Umbilical cord (tissue), 2 donors: ENCODE measurements around the gene ZDHHC22. TPM values are rescaled to one million over a fixed set of nuclear protein-coding genes. Genes with fewer than 3 reads are reported as not detected.

Experiments used
- DNase-seq: peaks from one replicate; pipeline ENCODE4 v3.0.0-alpha.2; 2015; ENCODE audit warnings: low spot score
- total RNA-seq: library from RNA; depleted of rRNA; stranded (reverse); fragments of >200 nt; gene quantifications from one replicate; pipeline ENCODE4 v1.2.3, GENCODE V29; 2014; ENCODE audit warnings: low replicate concordance; ENCODE audit not compliant: insufficient read depth

ZDHHC22 gene
- total RNA-seq, 1 donor from 2014 or later = 0.24 TPM

DNA sequence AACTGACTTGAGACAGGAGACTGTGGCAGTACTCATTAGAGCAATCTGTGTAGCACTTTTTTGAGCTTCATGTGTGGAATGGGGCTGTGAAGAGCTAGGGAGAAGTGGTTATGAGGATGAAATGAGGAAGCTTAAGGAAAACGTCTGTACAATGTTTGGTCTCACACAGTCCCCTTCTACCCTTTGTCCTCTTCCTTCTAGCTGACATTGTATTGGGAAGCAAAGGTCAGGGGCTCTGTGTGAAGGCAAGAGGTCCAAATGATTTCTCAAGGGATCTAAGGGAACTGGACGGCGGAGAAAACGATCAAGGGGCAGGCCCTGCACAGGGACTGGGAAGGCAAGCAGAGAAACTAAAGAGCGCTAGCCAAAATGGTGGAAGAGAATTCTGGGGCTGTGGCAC is 56.6 kb downstream of the ZDHHC22 start:
- DNase-seq = no peak

DNA sequence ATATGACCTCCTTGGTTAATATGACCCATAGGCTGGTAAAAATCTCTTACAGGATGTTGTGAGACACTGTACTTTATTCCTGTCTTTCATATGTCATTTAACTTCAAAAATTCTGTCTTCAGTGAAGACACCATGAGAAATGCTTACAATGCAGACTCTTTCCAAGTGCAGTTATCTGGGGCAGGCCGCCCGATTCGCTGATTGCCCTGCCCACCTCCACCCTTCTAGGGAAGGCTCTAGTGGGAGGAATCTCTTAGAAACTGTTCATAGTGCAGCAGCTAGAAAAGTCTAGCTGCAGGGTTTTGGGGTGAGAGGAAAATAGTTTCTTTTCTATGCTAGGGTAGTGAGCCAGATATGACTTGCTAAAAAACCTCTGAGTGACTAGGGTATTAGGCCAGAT is 58.5 kb downstream of the ZDHHC22 start:
- peak; percentile 54 for DNase-seq

DNA sequence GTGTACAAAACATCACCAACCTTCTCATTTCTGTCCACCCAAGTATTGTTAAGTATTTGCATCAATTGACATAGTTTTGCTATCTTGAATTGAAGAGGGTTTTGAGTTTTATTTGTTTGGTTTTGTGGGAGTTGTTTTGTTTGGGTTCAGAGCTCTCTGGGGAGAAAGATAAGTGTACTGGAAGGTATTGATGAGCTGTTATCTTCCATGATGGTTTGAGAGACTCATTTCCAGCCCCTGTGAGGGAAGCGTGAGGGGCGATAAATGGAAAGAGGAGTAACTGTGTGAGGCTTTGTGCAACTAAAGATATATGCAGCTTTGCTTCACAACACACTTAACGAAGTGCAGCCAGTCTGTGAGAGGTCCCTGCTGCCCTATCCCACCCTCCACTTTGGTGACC is 59.2 kb downstream of the ZDHHC22 start:
- no peak for DNase-seq

Other genes starting within 250 kb of the ZDHHC22 start
- gene IRF2BPL, start 113.1 kb downstream of the ZDHHC22 start, total RNA-seq = 40.0 TPM
- gene CIPC, start 43.5 kb downstream of the ZDHHC22 start, total RNA-seq = 17.6 TPM
- 3.4 TPM for gene TMEM63C, start 40.0 kb upstream of the ZDHHC22 start, total RNA-seq
- not detected for gene NGB, start 129.4 kb upstream of the ZDHHC22 start, total RNA-seq
- gene POMT2, start 179.1 kb upstream of the ZDHHC22 start, total RNA-seq = 16.1 TPM
- gene GSTZ1, start 179.2 kb upstream of the ZDHHC22 start, total RNA-seq = 20.5 TPM
- 7.9 TPM for gene TMED8, start 235.3 kb upstream of the ZDHHC22 start, total RNA-seq
- 3.6 TPM for gene SAMD15, start 235.6 kb upstream of the ZDHHC22 start, total RNA-seq